AG09319 (cell line): Measurements from ENCODE around the gene ST7.

Experiments
- DNase-seq: peaks from one replicate; pipeline ENCODE4 v3.0.0-alpha.2; 2010; ENCODE audit warnings: low read depth; ENCODE audit errors: extremely low read depth
- TF ChIP-seq, protein P1 (sequence below): IDR thresholded peaks from 2 replicates; pipeline ENCODE4 v1.5.1; 2011; ENCODE audit warnings: low read depth, mild to moderate bottlenecking, inconsistent platforms, low read length, moderate library complexity

ST7 gene

DNA sequence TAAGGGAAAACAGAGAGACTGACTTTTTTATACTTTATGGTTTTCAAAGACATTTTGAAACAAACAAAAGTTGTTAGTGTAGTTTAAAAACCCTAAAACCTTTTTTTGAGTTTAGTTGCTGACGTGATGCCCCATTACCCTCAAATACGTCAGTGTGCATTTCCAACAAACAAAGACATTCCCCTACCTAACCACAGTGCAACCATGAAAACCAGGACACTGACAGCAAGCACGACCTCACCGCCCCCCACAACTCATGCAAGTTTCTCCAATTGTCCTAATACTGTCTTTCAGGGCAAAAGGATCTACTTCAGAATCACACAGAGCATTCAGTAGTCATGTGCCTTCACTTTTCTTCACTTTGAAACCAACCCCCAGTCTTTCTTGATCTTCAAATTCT is 294.5 kb downstream of the ST7 start:
- TF ChIP-seq, protein P1, sequence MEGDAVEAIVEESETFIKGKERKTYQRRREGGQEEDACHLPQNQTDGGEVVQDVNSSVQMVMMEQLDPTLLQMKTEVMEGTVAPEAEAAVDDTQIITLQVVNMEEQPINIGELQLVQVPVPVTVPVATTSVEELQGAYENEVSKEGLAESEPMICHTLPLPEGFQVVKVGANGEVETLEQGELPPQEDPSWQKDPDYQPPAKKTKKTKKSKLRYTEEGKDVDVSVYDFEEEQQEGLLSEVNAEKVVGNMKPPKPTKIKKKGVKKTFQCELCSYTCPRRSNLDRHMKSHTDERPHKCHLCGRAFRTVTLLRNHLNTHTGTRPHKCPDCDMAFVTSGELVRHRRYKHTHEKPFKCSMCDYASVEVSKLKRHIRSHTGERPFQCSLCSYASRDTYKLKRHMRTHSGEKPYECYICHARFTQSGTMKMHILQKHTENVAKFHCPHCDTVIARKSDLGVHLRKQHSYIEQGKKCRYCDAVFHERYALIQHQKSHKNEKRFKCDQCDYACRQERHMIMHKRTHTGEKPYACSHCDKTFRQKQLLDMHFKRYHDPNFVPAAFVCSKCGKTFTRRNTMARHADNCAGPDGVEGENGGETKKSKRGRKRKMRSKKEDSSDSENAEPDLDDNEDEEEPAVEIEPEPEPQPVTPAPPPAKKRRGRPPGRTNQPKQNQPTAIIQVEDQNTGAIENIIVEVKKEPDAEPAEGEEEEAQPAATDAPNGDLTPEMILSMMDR, result no peak
- DNase-seq, result no peak

DNA sequence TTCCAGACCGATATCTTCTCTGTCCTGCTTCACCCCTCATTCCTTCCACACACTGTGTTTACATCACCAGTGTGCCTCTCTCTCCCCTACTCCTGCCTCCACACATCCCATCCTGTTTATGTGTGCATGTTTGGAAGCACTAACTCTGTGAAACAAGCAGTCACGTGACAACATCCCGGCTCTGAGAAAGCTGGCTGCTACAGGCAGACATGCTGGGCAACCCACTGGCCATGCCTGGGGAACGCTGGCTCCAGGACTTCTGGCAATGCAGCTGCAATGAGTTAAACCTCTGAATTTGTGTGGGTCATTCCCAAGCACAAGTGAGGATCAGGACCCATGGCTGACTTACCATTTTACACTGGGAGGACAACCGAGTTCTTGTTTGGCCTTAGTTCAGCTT is 295.5 kb downstream of the ST7 start:
- TF ChIP-seq, protein P1, result no peak
- no peak for DNase-seq

DNA sequence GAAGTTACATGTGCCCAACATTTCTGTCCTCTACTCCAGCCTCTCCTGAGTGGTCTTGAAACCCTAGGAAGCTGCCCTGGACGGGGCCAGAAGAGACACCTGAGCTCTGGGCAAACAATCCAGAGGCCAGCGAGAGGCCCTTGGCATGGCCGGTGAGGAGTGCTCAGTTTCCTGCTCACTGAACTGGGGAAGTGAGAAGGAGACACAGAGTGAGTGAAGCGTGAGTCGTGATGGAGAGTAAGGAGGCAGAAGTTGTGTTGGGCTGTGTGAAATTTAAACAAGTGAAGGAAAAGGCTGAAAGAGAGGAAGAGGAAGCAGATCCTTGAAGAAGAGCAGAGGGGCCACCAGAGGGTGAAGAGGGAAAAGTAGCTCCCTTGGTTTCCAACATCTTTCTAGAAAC is 296.4 kb downstream of the ST7 start:
- DNase-seq, result no peak
- TF ChIP-seq, protein P1, result no peak

DNA sequence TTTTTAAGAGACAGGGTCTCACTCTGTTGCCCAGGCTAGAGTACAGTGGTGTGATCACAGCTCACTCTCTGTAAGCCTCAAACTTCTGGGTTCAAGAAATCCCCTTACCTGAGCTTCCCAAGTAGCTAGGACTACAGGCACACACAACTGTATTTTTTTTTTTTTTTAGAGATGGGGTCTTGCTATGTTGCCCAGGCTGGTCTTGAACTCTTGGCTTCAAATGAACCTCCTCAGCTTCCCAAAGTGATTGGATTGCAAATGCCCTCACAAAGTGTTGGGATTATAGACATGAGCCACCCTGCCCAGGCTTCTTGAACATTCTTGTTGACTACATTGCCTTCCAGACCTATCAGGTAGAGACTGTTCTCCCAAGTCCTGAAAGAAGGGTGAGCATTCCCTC is 296.9 kb downstream of the ST7 start:
- TF ChIP-seq, protein P1, result no peak
- no peak for DNase-seq

DNA sequence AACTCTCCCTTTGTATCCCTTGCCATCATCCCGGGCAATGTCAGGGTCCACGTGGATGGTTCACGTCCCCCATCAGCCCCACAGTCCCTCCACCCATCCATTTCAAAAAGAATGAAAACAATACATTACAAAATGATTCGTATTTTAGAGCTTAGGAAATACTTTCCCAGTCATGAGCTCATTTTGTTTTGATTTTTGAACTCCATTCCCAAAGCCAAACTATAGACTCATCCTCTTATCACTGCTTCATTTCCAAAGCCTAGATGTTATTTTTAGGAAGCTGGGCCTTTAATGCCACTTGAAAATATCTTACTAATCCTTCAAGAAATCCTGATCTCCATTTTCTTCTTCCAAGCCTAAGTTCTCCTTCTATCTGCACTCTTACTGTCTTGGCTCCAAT is 297.5 kb downstream of the ST7 start:
- TF ChIP-seq, protein P1, result no peak
- DNase-seq, result no peak

DNA sequence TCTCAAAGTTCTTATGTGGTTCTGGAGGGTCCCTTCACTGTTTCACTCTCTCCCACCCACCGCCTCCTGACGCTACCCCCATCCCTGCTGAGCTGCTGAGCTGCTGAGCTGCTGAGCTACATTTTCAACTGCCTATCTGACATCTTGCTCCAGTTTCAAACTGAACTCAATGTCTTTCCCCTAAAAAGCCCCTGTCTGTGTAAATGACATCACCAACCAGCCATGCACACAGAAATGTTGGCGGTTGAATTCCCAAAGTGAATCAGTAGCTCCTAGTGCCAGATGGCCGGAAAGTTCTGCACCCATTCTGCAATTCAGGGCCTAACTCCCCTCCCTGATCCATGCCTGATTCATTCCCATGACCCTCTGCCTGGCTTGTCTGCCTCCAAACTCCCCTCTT is 298.4 kb downstream of the ST7 start:
- no peak for DNase-seq
- TF ChIP-seq, protein P1, result no peak

DNA sequence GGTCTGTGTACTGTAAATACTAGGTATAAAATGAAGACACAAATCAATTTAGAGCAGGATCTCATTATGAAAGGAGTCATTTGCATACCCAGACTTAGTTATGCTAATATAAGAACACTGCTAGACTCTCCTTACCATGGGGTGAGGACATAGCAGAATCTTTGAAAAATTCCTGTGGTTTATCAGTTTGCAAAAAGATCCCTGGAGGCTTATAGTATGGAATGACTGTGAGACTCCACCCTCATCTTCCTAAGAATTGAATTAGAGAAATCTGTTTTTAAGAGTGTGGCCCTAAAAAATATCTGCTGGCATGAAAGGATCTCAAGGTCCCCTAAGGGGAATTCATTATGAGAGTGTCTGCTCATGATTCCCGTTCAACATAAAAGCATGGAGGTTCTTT is 306.3 kb downstream of the ST7 start:
- TF ChIP-seq, protein P1, result no peak
- DNase-seq, result no peak
